CD4-positive, alpha-beta T cell treated with Interleukin-21 for 1 hour (primary cell): ENCODE data around the gene PET100.

Experiments used
- DNase-seq: peaks from one replicate; pipeline ENCODE4 v3.0.0-alpha.2; 2020

Gene PET100, protein sequence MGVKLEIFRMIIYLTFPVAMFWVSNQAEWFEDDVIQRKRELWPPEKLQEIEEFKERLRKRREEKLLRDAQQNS

DNA sequence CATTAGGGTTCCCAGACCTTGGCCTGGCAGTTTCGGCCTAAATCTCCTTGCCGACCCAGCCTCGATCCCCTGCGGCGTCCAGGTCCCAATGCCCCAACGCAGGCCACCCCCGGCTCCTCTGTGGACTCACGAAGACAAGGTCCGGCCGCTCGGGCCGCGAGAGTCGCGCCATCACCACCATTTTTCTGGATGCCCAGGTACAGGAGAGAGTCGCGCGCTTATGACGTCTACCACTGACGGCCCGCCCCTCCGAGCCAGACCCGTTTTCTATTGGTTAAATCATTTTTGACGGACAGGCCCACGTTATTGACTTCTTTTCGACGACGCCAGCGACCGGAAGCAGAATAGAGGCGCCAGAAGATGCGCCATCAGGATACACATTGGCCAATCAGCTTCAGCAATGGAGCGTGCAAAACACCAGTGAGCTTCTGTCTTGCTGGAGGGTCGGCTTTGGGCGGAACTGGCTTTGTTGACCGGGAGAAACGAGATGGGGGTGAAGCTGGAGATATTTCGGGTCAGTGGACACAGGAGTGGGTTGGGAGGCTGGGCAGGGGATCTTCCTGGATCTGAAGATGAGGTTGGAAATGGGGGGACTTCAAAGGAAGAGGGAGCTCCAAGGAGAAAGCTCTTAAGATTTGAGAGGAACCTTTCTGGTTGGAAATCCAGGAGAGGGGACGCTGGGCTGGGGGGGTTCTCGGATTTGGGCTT is at the start of gene PET100, which contains the start of gene XAB2:
Gene PET100 (plus strand): TSS at position 447 of the 708 bp plus-strand sequence. CDS start 41 bp downstream, at position 488.
Gene XAB2 (minus strand): TSS at position 199 of the 708 bp plus-strand sequence. CDS start 18 bp downstream, at position 181.
- DNase-seq: peak; percentile 99

DNA sequence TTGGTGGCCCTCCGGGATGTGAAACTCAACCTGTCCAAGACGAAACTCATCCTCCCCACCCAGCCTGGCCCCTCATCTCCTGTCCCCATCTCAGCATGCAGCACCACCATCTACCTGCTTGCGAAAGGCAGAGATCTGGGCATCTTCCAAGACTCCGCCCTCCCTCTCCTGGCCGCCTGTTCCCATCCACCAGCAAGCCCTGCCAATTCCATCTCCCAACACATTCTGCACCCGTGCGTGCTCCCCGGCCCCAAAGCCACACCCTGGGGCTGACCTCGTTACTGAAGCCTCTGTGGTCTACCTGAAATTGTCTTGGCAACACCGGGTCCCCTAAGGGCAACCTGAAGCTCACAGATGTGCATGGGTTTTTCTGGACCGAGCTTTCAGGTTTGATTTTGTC is 47.1 kb upstream of the PET100 start:
- no peak for DNase-seq

DNA sequence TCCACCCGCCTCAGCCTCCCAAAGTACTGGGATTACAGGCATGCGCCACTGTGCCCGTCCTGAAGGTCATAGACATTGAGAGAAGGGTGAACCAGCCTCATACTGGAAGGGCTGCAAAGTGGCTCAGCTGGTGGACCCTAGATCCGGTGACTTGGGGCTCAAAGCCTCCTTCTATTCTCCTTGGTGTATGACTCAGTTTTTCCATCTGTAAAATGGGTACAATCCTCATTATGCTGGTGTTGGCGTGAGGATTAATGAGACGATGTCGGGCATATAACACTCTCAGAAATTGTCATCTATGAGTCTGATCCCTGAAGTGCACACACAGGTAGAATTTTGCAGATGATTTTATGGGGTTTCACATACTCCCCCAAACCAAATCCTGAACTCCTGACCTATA is 39.8 kb upstream of the PET100 start:
- no peak for DNase-seq

DNA sequence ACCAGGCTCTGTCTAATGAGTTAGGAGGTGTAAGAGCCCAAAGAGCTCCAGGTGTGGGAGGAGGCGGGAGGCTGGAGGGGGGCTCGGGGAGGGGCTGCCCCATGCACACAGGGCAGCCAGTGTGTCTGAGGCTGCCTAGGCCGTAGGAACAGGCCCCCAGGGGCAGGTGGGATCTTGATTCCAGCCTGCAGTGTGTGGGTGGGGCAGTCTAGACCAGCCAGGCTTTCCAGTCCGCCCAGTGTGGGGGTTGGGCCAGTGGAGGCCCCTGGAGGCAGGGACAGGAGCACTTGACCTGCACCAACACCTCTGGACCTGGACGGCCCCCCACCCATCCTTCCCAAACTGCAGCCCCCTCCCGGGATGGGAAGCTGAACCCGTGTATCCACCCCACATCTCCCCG is 39.3 kb upstream of the PET100 start:
- DNase-seq: no peak

DNA sequence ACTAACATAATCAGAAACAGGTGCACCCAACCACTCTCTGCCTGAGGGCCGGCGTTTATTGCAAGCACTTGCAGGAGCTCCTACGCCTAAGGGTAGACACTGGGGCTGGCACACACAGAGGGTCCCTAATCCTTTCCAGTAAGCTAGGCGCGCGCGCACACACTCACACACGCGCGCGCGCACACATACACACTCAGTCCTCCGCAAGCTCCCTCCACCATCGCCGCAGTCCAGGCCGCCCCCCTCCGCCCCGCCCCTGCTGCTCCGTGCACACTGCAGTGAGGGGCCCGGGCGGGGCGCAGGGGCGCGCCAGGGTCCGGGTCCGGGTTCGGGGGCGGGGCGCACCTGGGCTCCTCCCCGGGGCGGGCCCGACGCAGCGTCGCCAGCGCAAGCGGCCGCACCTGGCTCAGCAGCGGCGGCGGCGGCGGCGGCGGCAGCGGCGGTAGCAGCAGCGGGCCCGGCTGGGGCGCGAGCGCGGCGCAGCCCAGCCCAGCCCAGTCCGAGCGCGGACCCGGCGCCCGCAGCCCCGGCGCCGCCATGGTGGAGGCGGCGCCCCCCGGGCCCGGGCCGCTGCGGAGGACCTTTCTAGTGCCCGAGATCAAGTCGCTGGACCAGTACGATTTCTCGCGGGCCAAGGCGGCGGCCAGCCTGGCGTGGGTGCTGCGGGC is 34.0 kb upstream of the PET100 start, which contains the start of gene CAMSAP3:
Gene CAMSAP3 (plus strand): TSS at position 398 of the 668 bp plus-strand sequence. CDS start 140 bp downstream, at position 538.
- peak; percentile 45 for DNase-seq

DNA sequence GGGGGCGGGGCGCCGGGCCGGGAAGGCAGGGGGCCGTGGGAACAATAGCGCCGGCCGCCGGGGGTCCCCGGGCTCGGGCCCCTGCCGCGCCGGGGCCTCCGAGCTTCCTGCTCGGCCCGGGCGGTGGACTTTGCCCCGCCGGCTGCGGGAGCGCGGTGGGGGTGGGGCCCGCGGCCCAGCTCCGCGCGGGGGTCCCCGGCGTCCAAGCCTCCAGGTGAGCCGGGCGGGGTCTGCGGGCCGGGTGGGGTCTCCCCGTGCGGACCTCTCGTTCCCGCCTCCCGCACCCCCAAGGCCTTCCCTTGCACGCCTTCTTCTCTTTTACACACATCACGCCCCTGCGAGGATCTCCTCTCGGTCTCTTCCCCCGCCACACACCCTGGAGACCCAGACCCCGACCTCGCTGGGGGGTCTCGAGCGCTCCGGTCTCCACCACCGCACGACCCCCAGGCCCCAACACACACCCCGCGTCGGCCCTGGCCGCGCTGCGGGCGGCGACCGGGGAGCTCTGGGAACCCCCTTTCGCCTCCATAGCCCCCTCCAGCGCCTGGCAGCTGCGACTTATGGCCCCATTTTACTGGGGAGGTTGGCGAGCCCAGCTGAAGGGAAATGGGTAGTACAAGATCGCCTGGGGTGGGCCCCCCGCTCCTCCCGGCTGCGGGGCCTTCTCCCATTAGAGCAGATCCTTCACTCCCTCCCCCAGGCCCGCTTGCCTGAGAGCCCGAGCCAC is 33.2 kb upstream of the PET100 start:
- no peak for DNase-seq

DNA sequence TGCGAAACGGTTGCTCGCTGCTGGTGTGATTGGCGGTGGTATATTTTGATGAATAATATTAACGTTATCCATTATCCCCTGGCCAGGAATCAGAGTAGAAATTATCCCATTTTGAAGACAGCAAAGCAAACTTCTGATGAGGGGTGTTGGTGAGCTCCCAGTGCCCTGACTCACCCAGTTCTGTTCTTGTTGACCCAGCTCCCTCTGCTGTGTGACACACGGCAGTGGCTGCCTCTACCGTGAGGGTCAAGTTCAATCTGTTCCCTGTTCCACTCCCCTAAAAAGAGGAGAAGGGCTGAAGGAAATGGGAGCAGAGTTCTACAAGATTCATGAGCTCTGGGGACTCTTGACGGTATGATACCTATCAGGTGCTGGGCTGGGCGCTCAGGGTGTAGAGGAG is 31.9 kb upstream of the PET100 start:
- DNase-seq: no peak

DNA sequence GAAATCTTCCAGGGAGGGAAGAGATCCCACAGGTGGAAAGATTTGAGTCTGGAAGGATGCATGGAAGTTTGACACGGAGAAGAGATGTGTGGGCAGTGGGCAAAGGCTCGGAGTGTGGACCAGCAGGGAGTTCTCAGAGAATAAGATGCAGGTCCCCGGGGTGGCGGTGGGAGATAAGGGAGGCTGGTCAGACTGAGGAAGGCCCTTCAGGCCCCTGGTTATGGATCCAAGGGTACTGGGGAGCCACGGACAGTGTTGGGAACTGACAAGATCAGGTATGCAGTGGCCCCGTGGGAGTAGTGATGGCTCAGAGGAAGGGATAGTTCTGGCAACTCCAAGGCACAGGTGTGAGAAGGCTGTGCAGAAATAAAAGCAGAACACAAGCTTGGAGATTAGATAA is 31.4 kb upstream of the PET100 start:
- no peak for DNase-seq

DNA sequence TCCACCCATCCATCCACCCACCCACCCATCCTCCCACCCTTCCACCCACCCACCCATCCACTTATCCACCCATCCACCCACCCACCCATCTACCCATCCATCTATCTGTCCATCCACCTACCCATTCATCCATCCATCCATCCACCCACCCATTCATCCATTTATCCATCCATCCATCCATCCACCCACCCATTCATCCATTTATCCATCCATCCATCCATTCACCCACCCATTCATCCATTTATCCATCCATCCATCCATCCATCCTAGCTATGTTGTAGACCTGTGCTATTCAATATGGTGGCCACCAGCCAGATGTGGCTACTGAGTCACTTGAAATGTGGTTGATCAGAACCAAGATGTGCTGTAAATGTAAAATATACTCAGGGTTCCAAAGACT is 28.9 kb upstream of the PET100 start:
- DNase-seq: no peak

DNA sequence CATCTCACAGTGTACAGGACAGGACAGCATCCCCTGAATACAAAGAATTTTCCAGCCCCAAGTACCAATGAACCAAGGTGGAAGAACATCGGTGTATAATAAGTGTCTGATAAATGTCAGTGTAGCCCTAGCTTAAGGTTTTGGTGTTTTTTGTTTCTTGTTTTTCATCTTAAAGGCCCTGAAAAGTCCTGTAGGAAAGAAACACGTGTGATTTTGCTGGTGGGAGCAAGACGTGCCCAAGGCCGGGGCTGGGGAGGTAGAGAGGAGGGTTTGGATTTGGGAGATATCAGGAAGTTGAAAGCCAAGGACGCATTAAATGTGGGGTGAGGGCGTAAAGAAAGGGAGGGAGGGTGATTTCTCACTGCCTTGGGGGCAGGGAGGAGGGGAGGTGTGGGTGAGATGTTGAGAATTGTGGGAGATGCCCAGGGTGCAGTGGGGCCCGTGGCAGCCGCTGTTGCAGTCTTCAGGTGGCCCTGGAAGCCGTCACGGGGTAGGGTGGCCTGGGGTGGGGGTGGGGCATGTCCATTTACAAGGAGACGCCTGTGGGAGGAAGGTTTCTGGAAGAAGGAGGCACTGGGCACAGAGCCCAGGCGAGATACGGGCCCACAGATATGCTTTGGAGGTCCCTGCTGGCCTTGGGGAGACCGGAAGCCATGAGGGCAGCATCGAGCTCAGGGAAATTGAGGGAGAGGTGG is 27.2 kb upstream of the PET100 start:
- no peak for DNase-seq

DNA sequence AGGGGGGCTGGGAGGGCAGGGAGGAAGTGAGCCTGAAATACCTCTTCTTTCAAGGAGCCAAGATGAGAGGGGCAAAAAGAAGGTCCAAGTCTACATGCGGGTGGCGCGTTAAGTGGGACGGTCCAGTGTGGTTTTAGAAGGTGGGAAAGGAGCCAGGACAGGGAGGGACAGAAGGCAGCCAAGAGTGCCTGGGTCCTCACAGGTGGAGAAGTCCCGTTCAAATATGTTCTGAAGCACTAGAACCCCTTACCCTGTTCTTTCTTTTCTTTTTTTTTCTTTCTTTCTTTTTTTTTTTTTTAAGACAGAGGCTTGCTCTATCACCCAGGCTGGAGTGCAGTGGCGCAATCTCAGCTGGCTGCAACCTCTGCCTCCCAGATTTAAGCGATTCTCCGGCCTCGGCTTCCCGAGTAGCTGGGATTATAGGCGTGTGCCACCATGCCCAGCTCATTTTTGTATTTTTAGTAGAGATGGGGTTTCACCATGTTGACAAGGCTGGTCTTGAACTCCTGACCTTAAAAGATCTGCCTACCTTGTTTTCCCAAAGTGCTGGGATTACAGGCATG is 26.6 kb upstream of the PET100 start:
- DNase-seq: no peak

DNA sequence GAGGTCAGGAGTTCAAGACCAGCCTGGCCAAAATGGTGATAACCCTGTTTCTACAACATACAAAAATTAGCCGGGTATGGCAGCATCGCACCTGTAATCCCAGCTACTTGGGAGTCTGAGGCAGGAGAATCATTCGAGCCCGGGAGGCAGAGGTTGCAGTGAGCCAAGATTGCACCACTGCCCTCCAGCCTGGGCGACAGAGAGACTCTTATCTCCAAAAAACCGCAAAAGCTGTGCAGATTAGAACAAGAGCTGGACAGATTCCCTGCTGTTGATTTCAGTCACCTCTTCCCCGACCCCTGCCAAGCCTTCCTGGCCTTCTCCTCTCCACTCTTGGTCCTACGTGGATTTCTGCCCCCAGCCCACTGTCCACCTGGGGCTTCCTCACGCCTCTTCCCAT is 25.7 kb upstream of the PET100 start:
- DNase-seq: no peak

DNA sequence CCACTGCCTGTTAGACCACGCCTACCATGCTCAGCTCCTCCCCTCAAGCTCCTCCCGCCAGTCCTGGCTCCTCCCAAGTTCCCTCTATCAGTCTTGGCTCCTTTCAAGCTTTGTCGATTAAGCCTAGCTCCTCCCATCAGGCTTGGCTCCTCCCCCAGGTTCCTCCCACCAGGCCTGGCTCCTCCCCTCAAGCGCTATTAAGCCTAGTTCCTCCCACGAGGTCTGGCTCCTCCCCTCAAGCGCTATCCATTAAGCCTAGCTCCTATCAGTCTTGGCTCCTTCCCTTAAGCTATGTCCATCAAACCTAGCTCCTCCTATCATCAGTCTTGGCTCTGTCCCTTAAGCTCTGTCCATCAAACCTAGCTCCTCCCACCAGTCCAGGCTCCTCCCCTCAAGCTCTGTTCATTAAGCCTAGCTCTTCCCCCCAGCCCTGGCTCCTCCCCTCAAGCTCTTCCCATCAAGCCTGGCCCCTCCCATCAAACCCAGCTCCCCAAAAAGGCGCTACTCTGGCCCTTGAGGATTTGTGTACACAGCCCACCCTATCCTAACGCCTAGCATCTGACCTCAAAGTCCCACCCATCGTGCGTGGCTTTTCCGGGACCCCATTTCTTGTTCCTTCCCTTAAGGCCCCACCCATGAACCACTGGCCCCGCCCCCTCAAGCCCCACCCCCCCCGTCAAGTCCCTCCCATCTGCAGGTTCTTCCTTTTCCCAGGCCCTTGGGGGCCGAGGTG is 23.9 kb upstream of the PET100 start:
- peak; percentile 29 for DNase-seq

DNA sequence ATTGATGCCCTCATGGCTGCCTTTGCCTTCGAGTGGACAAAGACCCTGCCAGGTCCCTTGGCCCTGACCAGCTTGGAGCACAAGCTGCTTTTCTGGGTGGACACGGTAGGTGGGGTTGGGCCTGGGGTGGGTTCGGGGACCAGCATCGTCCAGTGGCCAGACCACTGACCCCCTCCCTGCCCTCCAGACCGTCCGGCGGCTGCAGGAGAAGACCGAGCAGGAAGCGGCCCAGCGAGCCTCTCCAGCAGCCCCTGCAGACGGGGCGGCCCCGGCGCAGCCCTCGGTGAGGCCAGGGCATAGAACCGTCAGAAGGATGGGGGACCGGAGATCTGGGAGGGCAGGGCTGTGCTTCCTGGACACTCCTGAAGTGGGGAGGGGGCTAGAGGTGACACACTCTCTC is 23.3 kb upstream of the PET100 start:
- DNase-seq: no peak

DNA sequence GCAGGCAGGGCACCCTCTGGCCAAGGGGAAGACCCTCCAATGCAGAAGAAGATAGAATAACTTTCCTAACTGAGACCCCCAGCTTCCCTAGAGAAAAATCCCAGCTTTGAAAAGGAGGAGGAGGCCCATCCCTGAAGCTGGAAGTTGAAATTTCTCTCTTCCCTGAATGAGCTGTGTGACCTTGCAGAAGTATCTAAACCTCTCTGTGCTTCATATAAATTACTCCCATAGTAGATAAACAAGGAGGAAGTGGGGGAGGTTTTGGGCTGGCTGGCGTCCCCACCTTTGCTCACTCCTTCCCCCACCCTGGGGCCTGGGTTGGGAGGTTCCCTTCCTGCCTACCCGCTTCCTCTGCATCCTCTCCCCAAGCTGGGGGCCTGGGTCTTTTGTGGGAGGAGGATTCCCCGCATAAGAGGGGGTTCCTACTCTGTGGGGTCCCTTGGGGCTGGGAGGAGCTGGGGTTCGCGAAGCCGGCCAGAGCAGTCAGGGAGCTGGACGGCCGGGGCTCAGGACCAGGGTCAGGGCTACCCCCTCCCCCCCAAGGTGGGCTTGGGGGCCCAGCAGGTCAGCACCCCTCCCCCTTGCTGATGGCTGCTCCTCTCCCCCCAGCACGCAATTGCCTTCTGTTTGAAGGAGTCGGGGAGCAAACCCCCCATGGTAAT is 22.2 kb upstream of the PET100 start:
- DNase-seq: no peak

DNA sequence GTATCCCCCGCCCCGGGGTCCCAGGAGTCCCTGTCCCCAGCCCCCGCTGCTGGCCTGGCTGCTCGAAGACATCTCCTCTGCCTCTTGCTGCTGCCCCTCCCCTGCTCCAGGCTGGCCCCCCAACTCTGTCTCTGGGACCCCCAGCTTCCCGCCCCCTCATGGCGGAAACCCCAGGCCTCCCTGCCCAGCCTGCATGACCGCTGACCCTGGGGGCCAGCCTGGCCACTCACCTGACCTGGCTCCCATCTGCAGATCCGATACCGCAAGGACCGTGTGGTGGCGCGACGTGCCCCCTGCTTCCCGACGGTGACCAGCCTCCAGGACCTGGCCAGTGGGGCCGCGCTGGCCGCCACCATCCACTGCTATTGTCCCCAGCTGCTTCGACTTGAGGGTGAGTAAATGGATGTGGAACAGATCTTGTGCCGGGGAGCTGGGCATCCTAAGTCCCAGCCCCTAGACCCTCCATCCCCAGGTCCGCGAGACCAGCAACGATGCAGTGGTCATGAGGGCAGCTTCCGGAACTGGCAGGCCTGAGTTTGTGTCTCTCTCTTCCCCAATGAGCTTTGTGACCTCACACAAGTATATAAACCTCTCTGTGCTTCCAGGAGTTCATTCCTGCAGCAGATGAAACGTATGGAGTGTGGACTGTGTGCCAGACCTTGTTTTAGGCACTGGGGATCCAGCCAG is 21.6 kb upstream of the PET100 start:
- no peak for DNase-seq

DNA sequence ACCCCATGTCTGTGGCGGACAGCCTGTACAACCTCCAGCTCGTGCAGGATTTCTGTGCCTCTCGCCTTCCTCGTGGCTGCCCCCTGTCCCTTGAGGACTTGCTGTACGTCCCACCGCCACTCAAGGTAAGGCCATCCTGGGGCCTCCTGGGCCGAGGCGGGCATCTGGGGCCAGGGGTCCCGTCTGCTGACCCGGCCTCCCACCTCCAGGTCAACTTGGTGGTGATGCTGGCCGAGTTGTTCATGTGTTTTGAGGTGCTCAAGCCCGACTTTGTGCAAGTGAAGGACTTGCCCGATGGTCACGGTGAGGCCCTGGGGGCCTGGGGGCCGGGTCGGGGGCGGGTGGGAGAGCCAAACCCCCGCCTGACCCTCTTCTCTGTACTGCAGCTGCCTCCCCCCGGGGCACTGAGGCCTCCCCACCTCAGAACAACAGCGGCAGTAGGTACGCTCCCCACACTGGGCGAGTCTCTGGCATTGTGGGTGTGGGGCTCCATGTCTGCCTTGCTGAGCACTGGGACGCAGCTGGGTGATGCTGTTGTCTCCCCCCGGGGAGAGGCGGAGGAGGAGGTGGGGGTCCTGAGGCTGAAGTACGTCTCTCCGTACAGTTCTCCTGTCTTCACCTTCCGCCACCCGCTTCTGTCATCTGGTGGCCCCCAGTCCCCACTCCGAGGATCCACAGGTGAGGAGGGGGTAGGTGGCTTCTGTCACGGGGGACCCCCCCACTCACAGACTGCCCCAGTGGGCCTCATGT is 18.9 kb upstream of the PET100 start:
- no peak for DNase-seq

DNA sequence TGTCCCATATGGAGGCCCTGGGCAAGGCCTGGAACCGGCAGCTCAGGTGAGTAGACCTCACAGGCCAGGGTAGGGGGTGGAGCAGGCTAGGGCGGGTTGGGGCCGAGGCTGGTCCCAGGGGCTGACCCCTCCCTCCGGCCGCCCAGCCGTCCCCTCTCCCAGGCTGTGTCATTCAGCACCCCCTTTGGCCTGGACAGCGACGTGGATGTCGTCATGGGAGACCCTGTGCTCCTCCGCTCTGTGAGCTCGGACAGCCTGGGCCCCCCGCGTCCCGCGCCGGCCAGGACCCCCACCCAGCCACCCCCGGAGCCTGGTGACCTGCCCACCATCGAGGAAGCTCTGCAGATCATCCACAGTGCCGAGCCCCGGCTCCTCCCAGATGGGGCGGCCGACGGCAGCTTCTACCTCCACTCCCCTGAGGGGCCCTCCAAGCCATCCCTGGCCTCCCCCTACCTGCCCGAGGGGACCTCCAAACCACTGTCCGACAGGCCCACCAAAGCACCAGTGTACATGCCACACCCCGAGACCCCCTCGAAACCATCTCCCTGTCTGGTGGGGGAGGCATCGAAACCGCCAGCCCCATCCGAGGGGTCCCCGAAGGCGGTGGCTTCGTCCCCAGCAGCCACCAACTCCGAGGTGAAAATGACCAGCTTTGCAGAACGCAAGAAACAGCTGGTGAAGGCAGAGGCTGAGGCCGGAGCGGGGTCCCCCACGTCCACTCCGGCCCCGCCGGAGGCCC is 17.9 kb upstream of the PET100 start:
- no peak for DNase-seq
